Astrocyte (in vitro differentiated cells and primary cell): Measurements from ENCODE around the gene HSF2BP.
"Not testable (repeated sequence)": the region's sequence is repeated elsewhere in the genome, so short reads cannot be mapped to it uniquely, and the experiment has no call there.

Source experiments
- EZH2 ChIP-seq: IDR thresholded peaks from 2 replicates; pipeline ENCODE4 v1.6.1; 2012; ENCODE audit warnings: mild to moderate bottlenecking, low read length, inconsistent platforms; ENCODE audit not compliant: insufficient read depth
- TF ChIP-seq, protein P1 (sequence below): IDR thresholded peaks from 2 replicates; pipeline ENCODE4 v1.5.1; 2011; ENCODE audit warnings: low read depth, mild to moderate bottlenecking, inconsistent platforms, low read length, moderate library complexity; ENCODE audit not compliant: insufficient read depth

DNA sequence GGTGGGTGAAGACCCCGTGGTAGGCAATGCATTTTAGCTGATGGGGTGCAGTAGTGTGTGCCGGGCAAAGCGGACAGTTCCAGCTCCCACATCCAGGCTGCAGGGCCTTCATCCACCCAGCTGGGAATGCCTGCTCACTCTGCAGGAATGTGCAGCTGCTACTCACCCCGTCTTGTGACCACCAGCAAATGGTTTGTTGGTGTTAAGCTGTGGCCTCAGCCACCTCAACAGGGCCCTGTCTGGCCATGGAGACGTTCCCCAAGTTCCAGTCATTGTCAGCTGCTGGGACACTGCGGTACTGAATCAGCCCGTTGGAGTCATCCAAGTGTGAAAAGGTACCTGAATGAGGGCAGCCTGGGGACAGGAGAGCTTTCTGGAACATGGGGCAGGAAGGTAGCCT lies 161.2 kb downstream of the HSF2BP start:
- TF ChIP-seq, protein P1, sequence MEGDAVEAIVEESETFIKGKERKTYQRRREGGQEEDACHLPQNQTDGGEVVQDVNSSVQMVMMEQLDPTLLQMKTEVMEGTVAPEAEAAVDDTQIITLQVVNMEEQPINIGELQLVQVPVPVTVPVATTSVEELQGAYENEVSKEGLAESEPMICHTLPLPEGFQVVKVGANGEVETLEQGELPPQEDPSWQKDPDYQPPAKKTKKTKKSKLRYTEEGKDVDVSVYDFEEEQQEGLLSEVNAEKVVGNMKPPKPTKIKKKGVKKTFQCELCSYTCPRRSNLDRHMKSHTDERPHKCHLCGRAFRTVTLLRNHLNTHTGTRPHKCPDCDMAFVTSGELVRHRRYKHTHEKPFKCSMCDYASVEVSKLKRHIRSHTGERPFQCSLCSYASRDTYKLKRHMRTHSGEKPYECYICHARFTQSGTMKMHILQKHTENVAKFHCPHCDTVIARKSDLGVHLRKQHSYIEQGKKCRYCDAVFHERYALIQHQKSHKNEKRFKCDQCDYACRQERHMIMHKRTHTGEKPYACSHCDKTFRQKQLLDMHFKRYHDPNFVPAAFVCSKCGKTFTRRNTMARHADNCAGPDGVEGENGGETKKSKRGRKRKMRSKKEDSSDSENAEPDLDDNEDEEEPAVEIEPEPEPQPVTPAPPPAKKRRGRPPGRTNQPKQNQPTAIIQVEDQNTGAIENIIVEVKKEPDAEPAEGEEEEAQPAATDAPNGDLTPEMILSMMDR: not testable (repeated sequence)
- not testable (repeated sequence) for TF ChIP-seq EZH2
